Activated CD4-positive, alpha-beta T cell treated with anti-CD3 and anti-CD28 coated beads, Interleukin-2, amount 10 ng/mL, durations not matched to agents 7 days and 5 days (primary cell): ENCODE measurements around the gene PLBD2. TPM values are rescaled to one million over a fixed set of nuclear protein-coding genes. Genes with fewer than 3 reads are reported as not detected.

Source experiments
- CTCF ChIA-PET: fragments of 350-600 bp; sonication (Branson Sonifier 250); formaldehyde crosslinking; loops from one replicate; lab custom pipeline; 2021; ENCODE audit warnings: antibody characterized with exemption; lab: Charles Lee
- POLR2A ChIA-PET: fragments of 350-600 bp; sonication (Branson Sonifier 250); formaldehyde crosslinking; loops from one replicate; lab custom pipeline; 2021; ENCODE audit warnings: antibody characterized with exemption; lab: Charles Lee
- DNase-seq: peaks from one replicate; pipeline ENCODE4 v3.0.0-alpha.2; 2020
- H3K27ac Mint-ChIP-seq: one replicate; pipeline ENCODE4 v1.8.0; 2021; ENCODE audit warnings: mild to moderate bottlenecking, moderate library complexity, mixed read lengths
- H3K27me3 Mint-ChIP-seq: one replicate; pipeline ENCODE4 v1.8.0; 2021; ENCODE audit warnings: mixed read lengths
- H3K36me3 Mint-ChIP-seq: one replicate; pipeline ENCODE4 v1.8.0; 2021; ENCODE audit warnings: low read depth, mixed read lengths
- H3K4me1 Mint-ChIP-seq: one replicate; pipeline ENCODE4 v1.8.0; 2021; ENCODE audit warnings: mixed read lengths
- H3K4me3 Mint-ChIP-seq: one replicate; pipeline ENCODE4 v1.8.0; 2021; ENCODE audit warnings: mild to moderate bottlenecking, moderate library complexity, mixed read lengths
- H3K9me3 Mint-ChIP-seq: one replicate; pipeline ENCODE4 v1.8.0; 2021; ENCODE audit warnings: mixed read lengths
- total RNA-seq, 2 experiments: library from RNA; stranded (reverse); gene quantifications; one replicate each; pipeline ENCODE4 v1.2.3, GENCODE V29; 2021

The PLBD2 gene
- total RNA-seq, 2 experiments from 2014 or later = 12.7 to 15.3 TPM

GRCh38 chr12:113438523-113439300 lies 80.3 kb downstream of the PLBD2 start:
- Mint-ChIP-seq H3K4me3 (no peak overlapping the region), H3K9me3 (no peaks in the 10 kb centered on the region), H3K27ac (no peak overlapping the region), H3K36me3 (no peaks in the 10 kb centered on the region), H3K27me3 (no peaks in the 10 kb centered on the region), H3K4me1 (no peaks in the 10 kb centered on the region)
- DNase-seq = no peak
- ChIA-PET CTCF (no interaction called here), POLR2A (no interaction called here)

DNA sequence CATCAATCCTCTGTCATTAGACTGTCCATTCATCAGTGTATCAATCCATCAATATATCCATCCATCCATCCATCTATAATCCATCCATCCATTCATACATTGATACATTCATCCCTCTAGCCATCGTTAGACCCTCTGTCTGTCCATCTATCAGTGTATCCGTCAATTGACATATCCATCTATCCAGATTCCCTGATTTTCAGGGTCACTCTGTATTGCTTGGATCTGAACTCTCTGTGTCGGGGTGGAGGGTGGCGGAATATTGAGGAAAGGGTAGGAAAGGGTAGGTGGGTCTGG lies 80.9 kb downstream of the PLBD2 start:
- Mint-ChIP-seq H3K4me1 (no peaks in the 10 kb centered on the region), H3K4me3 (no peak overlapping the region), H3K27me3 (no peaks in the 10 kb centered on the region), H3K36me3 (no peaks in the 10 kb centered on the region), H3K27ac (no peak overlapping the region), H3K9me3 (no peaks in the 10 kb centered on the region)
- ChIA-PET POLR2A (no interaction called here), CTCF (no interaction called here)
- no peak for DNase-seq

GRCh38 chr12:113439606-113440030 lies 81.2 kb downstream of the PLBD2 start:
- Mint-ChIP-seq H3K4me1 (no peaks in the 10 kb centered on the region), H3K27me3 (no peaks in the 10 kb centered on the region), H3K9me3 (no peaks in the 10 kb centered on the region), H3K36me3 (no peaks in the 10 kb centered on the region), H3K27ac (no peak overlapping the region), H3K4me3 (no peak overlapping the region)
- DNase-seq = no peak
- ChIA-PET POLR2A (no interaction called here), CTCF (no interaction called here)

DNA sequence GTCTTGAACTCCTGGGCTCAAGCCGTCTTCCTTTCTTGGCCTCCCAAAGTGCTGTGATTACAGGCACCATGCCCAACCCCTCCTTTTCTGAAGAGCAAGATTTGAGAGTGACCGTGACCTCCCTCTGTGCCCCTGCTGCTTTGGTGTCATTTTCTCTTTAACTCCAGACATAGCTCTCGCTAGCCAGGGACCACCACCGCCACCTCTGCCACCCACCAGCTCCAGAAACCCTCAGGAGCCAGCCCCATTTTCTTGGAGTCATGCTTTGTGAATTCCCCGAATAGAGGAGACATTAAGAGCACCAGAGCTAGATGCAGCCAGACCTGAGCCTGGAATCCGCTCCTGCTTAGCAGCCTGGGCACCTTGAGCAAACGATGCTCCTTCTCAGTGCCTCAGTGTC lies 81.9 kb downstream of the PLBD2 start:
- CTCF ChIA-PET = no interaction called here

More for the DNA sequence above, 81.9 kb downstream of the PLBD2 start:
- Mint-ChIP-seq H3K27me3 (no peaks in the 10 kb centered on the region), H3K9me3 (peaks cover 3% of the 10 kb centered on the region), H3K4me3 (no peak overlapping the region), H3K4me1 (no peaks in the 10 kb centered on the region), H3K27ac (no peak overlapping the region), H3K36me3 (no peaks in the 10 kb centered on the region)
- no peak for DNase-seq
- POLR2A ChIA-PET = no interaction called here

Other genes starting within 250 kb of the PLBD2 start
- gene RASAL1, start 222.8 kb upstream of the PLBD2 start, total RNA-seq = under 1 TPM; 0.20 to 0.40 TPM
- under 1 TPM; 0.37 to 0.42 TPM for gene CFAP73, start 208.9 kb upstream of the PLBD2 start, total RNA-seq
- gene DDX54, start 173.1 kb upstream of the PLBD2 start, total RNA-seq = 10 to 100 TPM; 65.6 to 72.0 TPM
- 10 to 100 TPM; 17.0 to 18.0 TPM for gene RITA1, start 172.9 kb upstream of the PLBD2 start, total RNA-seq
- 10 to 100 TPM; 18.6 to 20.9 TPM for gene TPCN1, start 137.1 kb upstream of the PLBD2 start, total RNA-seq
- gene SLC8B1, start 23.5 kb upstream of the PLBD2 start, total RNA-seq = 10 to 100 TPM; 27.7 to 33.2 TPM
- gene SDS, start 45.3 kb downstream of the PLBD2 start, total RNA-seq = not detected
- gene SDSL, start 63.8 kb downstream of the PLBD2 start, total RNA-seq = 1 to 10 TPM; 3.6 to 4.5 TPM
- not detected for gene LHX5, start 113.3 kb downstream of the PLBD2 start, total RNA-seq